Measurements from ENCODE around the gene PTPRF.

The PTPRF gene

DNA sequence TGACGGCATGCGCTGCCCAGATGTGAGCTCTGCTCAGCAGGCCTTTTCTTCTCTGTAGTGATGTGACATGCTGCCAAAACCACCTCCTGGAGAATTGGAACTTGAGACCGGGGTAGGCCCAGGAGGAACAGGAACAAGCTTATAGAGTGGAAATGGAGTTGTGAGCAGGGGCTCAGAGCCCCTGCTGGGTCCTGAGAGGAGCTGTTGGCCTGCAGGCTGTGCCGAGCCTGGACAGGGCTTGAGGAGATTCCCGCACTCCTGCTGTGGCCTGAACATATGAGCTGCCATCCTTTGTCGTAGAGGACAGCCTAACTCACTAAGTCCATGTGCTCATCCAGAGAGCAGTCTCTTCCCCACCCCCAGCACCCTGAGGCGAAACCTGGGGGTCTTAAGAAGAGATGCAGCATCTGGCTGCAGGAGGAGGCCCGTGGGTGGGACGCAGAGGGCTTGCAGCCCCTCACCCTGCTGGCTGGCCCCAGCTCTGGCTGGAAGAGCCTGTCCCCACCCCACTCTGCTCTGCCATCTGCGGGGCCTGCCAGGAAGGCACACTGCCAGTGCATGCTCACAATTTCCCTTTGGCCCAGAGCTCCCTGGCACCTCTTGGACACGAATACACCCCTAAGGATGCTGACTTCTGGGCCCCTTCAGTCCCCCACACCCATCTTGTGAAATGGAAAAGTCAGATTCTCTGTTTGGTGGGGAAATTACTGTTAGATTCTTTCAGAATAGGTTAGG is 42.5 kb downstream of the PTPRF start:
- TF ChIP-seq, protein P1, sequence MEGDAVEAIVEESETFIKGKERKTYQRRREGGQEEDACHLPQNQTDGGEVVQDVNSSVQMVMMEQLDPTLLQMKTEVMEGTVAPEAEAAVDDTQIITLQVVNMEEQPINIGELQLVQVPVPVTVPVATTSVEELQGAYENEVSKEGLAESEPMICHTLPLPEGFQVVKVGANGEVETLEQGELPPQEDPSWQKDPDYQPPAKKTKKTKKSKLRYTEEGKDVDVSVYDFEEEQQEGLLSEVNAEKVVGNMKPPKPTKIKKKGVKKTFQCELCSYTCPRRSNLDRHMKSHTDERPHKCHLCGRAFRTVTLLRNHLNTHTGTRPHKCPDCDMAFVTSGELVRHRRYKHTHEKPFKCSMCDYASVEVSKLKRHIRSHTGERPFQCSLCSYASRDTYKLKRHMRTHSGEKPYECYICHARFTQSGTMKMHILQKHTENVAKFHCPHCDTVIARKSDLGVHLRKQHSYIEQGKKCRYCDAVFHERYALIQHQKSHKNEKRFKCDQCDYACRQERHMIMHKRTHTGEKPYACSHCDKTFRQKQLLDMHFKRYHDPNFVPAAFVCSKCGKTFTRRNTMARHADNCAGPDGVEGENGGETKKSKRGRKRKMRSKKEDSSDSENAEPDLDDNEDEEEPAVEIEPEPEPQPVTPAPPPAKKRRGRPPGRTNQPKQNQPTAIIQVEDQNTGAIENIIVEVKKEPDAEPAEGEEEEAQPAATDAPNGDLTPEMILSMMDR (IDR thresholded peaks at IDR 0.05; ENCODE audit: low read depth, low read length, missing control alignments), result no peak
- no peak for DNase-seq (ENCODE audit: low read depth)
- no peak overlapping the region for H3K4me3 ChIP-seq (ENCODE audit: low read depth, low read length)

DNA sequence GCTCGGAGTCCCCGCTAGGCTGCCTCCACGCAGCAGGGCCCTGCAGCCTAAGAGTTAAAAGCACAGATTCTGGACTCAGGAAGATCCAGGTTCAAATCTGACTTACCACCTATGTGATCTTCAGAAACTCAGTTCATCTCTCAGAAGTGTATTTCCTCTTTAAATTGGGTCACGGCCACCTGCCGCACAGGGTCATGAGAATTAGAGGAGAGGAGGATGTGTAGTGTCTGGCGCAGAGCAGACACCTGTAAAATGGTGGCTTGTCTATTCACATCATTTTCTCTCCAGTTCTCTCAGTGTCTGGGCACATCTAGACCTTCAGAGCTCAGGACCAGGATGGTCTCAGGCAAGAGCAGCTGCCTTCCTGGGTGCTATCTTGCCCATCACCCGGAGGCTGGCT is 45.8 kb downstream of the PTPRF start:
- DNase-seq (ENCODE audit: low read depth), result no peak
- no peak overlapping the region for H3K4me3 ChIP-seq (ENCODE audit: low read depth, low read length)
- TF ChIP-seq, protein P1 (IDR thresholded peaks at IDR 0.05; ENCODE audit: low read depth, low read length, missing control alignments), result no peak

DNA sequence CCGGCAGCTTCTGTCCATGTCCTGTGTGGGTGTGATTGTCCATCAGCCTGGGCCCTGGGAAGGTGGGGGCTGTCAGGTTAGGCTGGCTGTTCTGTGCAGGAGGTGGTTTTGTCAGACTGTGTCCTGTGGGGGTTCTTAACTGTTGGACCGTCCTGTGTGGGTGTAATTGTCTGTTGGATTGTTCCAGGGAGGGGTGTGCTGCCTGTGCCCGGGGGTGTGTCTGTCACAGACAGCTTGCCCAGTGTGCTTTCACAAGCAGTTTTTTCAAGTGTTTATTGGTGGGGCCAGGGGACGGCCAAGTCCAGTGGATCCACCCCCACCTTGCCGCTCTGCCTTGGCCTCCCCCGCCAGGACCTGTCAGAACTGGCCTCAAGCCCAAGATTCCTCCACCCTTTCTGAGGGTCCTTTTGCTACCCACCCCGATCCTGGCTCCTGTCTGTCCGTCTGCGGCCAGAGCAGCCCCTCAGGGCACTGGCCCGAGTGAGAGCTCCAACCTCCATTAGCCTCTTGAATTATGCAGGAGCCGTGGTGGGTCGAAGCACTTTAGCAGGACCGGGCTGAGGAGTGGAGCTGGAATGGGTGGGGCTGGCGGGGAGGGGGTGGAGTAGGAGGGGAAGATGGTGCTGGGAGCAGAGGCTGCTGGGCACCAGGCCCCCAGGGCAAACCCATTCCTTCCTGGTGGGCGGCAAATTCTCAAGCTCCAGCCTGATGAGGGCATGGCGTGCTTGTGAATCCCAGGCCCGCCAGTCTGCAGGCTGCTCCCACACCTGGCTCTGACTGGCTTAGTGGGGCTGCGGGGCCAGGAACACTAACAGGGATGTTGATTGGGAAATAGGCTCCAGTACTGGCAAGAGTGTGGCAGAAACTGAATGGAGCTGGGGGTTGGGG is 47.2 kb downstream of the PTPRF start:
- no peak for DNase-seq (ENCODE audit: low read depth)
- TF ChIP-seq, protein P1 (IDR thresholded peaks at IDR 0.05; ENCODE audit: low read depth, low read length, missing control alignments), result no peak
- H3K4me3 ChIP-seq (ENCODE audit: low read depth, low read length), result no peak overlapping the region

DNA sequence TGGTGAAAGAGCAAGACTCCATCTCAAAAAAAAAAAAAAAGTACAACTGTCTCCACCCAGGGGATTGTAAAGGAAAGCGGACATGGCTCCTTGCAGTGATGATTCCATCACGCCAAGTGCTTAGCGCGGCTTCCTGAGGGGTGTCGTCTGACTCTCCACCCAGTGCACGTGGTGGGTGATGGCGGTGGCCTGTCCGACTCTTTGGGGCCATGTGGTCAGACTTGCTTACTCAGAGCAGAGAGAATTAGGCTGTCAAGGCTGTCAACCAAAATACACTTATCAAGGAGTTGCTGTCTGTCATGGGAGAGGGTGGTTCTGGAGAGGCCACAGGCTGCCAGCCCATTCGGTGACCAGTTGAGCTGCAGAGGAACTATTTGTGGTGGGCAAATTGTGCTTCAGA is 49.4 kb downstream of the PTPRF start:
- no peak overlapping the region for H3K4me3 ChIP-seq (ENCODE audit: low read depth, low read length)
- TF ChIP-seq, protein P1 (IDR thresholded peaks at IDR 0.05; ENCODE audit: low read depth, low read length, missing control alignments), result no peak
- no peak for DNase-seq (ENCODE audit: low read depth)

DNA sequence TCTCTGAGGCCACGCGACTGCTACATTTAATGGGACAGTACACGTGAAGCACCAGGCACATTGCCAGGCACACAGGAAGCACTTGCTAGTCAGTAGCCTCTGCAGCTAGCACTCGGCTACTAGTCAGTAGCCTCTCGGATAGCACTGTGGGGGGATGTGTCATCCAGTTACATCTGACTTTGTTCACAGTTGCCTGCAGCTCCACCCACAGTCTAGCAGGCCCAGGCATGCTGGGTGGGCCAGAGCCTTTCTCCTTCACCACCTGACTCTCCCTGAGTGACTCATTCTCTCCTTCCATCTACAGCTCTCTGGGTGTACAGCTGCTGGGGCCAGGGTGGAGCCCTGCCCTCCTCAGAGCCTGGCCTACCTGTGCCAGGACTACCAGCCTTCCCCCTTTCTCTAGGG is 51.5 kb downstream of the PTPRF start:
- TF ChIP-seq, protein P1 (IDR thresholded peaks at IDR 0.05; ENCODE audit: low read depth, low read length, missing control alignments), result no peak
- H3K4me3 ChIP-seq (ENCODE audit: low read depth, low read length), result no peak overlapping the region
- peak; percentile 43 for DNase-seq (ENCODE audit: low read depth)

DNA sequence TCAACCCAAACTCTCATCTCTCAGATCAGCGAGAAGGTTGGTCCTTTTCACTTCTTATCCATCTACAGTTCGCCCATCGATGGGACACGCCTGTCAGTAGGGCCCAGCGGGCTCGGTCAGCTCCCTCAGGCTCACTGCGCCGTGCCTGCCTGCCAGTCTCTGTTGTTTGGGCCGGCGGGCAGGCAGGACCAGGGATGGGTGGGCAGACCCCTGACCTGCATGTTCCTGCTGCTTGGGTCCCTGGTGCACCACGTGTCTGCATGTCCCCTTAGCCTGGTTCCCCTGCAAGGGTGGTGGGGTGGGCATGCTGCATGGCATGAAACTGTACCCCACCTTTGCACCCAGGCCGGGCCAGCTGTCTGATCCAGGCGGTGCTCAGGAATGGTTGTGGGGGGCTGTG is 52.4 kb downstream of the PTPRF start:
- H3K4me3 ChIP-seq (ENCODE audit: low read depth, low read length), result no peak overlapping the region
- DNase-seq (ENCODE audit: low read depth), result no peak
- TF ChIP-seq, protein P1 (IDR thresholded peaks at IDR 0.05; ENCODE audit: low read depth, low read length, missing control alignments), result no peak
